DOHH2 (cell line): ENCODE results near the gene SLC15A5.

Experiments used
- H3F3A ChIP-seq: fragments of 200-600 bp; sonication (generic), shearing (Covaris generic); 2 replicates; pipeline ENCODE4 v1.6.0; 2016; ENCODE audit warnings: antibody characterized with exemption, mild to moderate bottlenecking; ENCODE audit not compliant: control insufficient read depth, insufficient read depth
- H3K27ac ChIP-seq: fragments of 200-600 bp; sonication (generic); 2 replicates; pipeline ENCODE4 v1.5.1; 2014; ENCODE audit warnings: low read depth, mild to moderate bottlenecking, low read length, moderate library complexity
- H3K27me3 ChIP-seq: fragments of 200-600 bp; sonication (generic); 2 replicates; pipeline ENCODE4 v1.6.1; 2014; ENCODE audit warnings: mild to moderate bottlenecking, low read length, mixed read lengths; ENCODE audit not compliant: control insufficient read depth
- H3K36me3 ChIP-seq: fragments of 200-600 bp; sonication (generic); 2 replicates; pipeline ENCODE4 v1.6.1; 2014; ENCODE audit warnings: mild to moderate bottlenecking, low read length, moderate library complexity, mixed read lengths; ENCODE audit not compliant: control insufficient read depth
- H3K4me1 ChIP-seq: fragments of 200-600 bp; sonication (generic); 2 replicates; pipeline ENCODE4 v1.6.1; 2014; ENCODE audit warnings: mild to moderate bottlenecking, low read length, mixed read lengths; ENCODE audit not compliant: control insufficient read depth
- H3K4me2 ChIP-seq: fragments of 200-600 bp; sonication (generic); 2 replicates; pipeline ENCODE4 v1.6.0; 2014; ENCODE audit warnings: mild to moderate bottlenecking, low read length, moderate library complexity
- H3K4me3 ChIP-seq: fragments of 200-600 bp; sonication (generic); 2 replicates; pipeline ENCODE4 v1.5.1; 2014; ENCODE audit warnings: mild to moderate bottlenecking, low read length, mixed read lengths
- H3K79me2 ChIP-seq: fragments of 200-600 bp; sonication (generic); 2 replicates; pipeline ENCODE4 v1.6.1; 2014; ENCODE audit warnings: mild to moderate bottlenecking, low read length, mixed read lengths; ENCODE audit not compliant: control insufficient read depth
- H3K9me2 ChIP-seq: fragments of 200-600 bp; sonication (generic); replicated peaks from 2 replicates; pipeline ENCODE4 v1.6.1; 2014; ENCODE audit warnings: mild to moderate bottlenecking, low read length, mixed read lengths; ENCODE audit not compliant: control insufficient read depth
- H3K9me3 ChIP-seq: fragments of 200-600 bp; sonication (generic); 2 replicates; pipeline ENCODE4 v1.6.1; 2014; ENCODE audit warnings: antibody characterized with exemption, low read length, mixed read lengths; ENCODE audit not compliant: control insufficient read depth, insufficient read depth
- H4K20me1 ChIP-seq: fragments of 200-600 bp; sonication (generic); 2 replicates; pipeline ENCODE4 v1.6.0; 2014; ENCODE audit warnings: low read depth, mild to moderate bottlenecking, antibody characterized with exemption, low read length, moderate library complexity; ENCODE audit not compliant: control insufficient read depth, insufficient read depth
- EZH2phosphoT487 ChIP-seq: fragments of 200-600 bp; sonication (generic); IDR thresholded peaks from 2 replicates; pipeline ENCODE4 v1.6.1; 2017; ENCODE audit warnings: borderline replicate concordance, mild to moderate bottlenecking, antibody characterized with exemption, low read length, moderate library complexity, mixed read lengths
- TF ChIP-seq, protein P1 (sequence below): fragments of 200-600 bp; sonication (generic); IDR thresholded peaks from one replicate; pipeline ENCODE4 v1.5.1; 2014; ENCODE audit warnings: antibody characterized with exemption, mild to moderate bottlenecking, low read depth, low read length; ENCODE audit not compliant: poor library complexity, severe bottlenecking

Gene SLC15A5

GRCh38 chr12:16243487-16244412 is 33.7 kb downstream of the SLC15A5 start:
- Histone ChIP-seq H3K9me2 (no peaks in the 10 kb centered on the region), H3K27ac (no peak overlapping the region), H4K20me1 (no peaks in the 10 kb centered on the region), H3F3A (no peaks in the 10 kb centered on the region), H3K36me3 (no peaks in the 10 kb centered on the region), H3K4me2 (no peak overlapping the region), H3K4me1 (no peaks in the 10 kb centered on the region), H3K9me3 (no peaks in the 10 kb centered on the region), H3K27me3 (no peaks in the 10 kb centered on the region), H3K4me3 (no peak overlapping the region), H3K79me2 (no peaks in the 10 kb centered on the region)
- TF ChIP-seq EZH2phosphoT487, result no peak
- TF ChIP-seq, protein P1, sequence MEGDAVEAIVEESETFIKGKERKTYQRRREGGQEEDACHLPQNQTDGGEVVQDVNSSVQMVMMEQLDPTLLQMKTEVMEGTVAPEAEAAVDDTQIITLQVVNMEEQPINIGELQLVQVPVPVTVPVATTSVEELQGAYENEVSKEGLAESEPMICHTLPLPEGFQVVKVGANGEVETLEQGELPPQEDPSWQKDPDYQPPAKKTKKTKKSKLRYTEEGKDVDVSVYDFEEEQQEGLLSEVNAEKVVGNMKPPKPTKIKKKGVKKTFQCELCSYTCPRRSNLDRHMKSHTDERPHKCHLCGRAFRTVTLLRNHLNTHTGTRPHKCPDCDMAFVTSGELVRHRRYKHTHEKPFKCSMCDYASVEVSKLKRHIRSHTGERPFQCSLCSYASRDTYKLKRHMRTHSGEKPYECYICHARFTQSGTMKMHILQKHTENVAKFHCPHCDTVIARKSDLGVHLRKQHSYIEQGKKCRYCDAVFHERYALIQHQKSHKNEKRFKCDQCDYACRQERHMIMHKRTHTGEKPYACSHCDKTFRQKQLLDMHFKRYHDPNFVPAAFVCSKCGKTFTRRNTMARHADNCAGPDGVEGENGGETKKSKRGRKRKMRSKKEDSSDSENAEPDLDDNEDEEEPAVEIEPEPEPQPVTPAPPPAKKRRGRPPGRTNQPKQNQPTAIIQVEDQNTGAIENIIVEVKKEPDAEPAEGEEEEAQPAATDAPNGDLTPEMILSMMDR, result no peak

DNA sequence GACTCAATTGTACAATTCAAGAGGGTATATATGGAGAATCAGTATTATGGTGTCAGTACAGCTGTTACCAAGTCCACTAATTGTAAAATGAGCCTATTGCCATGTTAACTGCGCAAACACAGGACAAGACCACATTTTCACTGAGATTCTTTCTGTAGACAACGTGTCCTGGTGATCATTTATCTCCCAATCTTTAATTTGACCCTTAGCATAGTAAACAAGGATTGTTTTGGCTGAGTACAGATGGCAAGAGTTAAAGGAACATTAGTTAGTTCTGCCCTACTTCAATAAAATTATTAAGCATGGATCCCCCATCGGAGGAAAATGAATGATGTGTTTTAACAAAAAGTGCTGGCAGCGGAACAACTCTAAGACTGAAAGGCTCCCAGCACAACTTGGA is 36.1 kb downstream of the SLC15A5 start:
- Histone ChIP-seq H3K9me2 (no peaks in the 10 kb centered on the region), H3K36me3 (no peaks in the 10 kb centered on the region), H3K4me1 (no peaks in the 10 kb centered on the region), H3K4me3 (no peak overlapping the region), H3K79me2 (no peaks in the 10 kb centered on the region), H3K9me3 (no peaks in the 10 kb centered on the region), H3F3A (no peaks in the 10 kb centered on the region), H3K27me3 (no peaks in the 10 kb centered on the region), H3K27ac (no peak overlapping the region), H3K4me2 (no peak overlapping the region), H4K20me1 (no peaks in the 10 kb centered on the region)
- TF ChIP-seq, protein P1, result no peak
- TF ChIP-seq EZH2phosphoT487, result no peak

- H3K27me3 ChIP-seq, result no peaks in the 10 kb centered on the region
- H4K20me1 ChIP-seq, result no peaks in the 10 kb centered on the region
- H3K9me3 ChIP-seq, result no peaks in the 10 kb centered on the region
- H3F3A ChIP-seq, result no peaks in the 10 kb centered on the region
- H3K79me2 ChIP-seq, result no peaks in the 10 kb centered on the region
- H3K36me3 ChIP-seq, result no peaks in the 10 kb centered on the region
- no peak overlapping the region for H3K4me3 ChIP-seq
- H3K4me1 ChIP-seq, result no peaks in the 10 kb centered on the region
- H3K27ac ChIP-seq, result no peak overlapping the region
- no peaks in the 10 kb centered on the region for H3K9me2 ChIP-seq
- TF ChIP-seq EZH2phosphoT487, result no peak
- TF ChIP-seq, protein P1, result no peak
- H3K4me2 ChIP-seq, result no peak overlapping the region
Observed at GRCh38 chr12:16238661-16239060, 38.8 kb downstream of the SLC15A5 start.
